ENCODE results near the gene RMP24.

The RMP24 gene

DNA sequence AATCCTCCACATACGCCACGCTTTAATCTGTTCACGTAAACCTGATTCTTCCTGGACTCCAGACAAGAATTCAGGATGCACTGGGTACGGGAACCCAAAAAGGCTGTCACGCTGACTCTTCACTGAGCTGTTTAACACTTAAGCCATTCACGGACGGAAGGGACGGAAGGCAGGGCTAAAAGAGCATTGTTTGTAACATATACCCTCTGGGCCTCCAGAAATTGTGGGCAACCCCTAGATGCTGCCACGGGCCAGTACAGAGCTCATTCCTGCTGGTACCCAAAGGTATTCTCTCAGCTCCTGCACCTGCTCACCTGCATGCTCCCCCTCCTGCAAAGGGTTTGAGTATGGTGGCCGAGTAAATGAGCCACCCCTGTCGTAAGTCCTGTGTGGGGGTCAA lies 45.6 kb upstream of the RMP24 start (continued):
- TF ChIP-seq, protein P1, sequence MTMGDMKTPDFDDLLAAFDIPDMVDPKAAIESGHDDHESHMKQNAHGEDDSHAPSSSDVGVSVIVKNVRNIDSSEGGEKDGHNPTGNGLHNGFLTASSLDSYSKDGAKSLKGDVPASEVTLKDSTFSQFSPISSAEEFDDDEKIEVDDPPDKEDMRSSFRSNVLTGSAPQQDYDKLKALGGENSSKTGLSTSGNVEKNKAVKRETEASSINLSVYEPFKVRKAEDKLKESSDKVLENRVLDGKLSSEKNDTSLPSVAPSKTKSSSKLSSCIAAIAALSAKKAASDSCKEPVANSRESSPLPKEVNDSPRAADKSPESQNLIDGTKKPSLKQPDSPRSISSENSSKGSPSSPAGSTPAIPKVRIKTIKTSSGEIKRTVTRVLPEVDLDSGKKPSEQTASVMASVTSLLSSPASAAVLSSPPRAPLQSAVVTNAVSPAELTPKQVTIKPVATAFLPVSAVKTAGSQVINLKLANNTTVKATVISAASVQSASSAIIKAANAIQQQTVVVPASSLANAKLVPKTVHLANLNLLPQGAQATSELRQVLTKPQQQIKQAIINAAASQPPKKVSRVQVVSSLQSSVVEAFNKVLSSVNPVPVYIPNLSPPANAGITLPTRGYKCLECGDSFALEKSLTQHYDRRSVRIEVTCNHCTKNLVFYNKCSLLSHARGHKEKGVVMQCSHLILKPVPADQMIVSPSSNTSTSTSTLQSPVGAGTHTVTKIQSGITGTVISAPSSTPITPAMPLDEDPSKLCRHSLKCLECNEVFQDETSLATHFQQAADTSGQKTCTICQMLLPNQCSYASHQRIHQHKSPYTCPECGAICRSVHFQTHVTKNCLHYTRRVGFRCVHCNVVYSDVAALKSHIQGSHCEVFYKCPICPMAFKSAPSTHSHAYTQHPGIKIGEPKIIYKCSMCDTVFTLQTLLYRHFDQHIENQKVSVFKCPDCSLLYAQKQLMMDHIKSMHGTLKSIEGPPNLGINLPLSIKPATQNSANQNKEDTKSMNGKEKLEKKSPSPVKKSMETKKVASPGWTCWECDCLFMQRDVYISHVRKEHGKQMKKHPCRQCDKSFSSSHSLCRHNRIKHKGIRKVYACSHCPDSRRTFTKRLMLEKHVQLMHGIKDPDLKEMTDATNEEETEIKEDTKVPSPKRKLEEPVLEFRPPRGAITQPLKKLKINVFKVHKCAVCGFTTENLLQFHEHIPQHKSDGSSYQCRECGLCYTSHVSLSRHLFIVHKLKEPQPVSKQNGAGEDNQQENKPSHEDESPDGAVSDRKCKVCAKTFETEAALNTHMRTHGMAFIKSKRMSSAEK (CRISPR knock-in tag; IDR thresholded peaks at IDR 0.05; ENCODE audit: borderline replicate concordance): no peak
- no peak for TF ChIP-seq NR1H2 (CRISPR knock-in tag; IDR thresholded peaks at IDR 0.05)

DNA sequence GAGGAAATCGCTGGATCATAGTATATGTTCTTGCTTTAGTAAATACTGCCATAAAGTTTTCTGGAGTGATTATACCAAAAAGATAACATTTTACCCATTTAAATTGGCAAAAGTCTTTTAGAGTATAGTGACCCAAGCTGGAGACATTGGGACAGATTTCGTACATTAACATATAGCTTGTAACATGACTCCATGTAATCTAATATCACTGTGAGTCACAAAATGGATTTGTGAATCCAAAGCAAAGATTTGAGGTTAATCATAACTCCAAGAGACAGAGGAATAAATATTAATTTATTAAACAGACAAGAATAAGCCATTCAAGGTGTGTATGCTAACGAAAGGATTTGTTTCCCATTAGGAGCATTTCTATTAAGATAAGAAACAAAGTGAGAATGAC lies 45.0 kb upstream of the RMP24 start:
- Mint-ChIP-seq H3K27ac (no peak overlapping the region), H3K27me3 (ENCODE audit: low read depth) (no peaks in the 10 kb centered on the region), H3K4me3 (no peak overlapping the region), H3K4me1 (peaks cover 26% of the 10 kb centered on the region), H3K36me3 (peaks cover 46% of the 10 kb centered on the region), H3K9me3 (peaks cover 22% of the 10 kb centered on the region)
- TF ChIP-seq, protein P2, sequence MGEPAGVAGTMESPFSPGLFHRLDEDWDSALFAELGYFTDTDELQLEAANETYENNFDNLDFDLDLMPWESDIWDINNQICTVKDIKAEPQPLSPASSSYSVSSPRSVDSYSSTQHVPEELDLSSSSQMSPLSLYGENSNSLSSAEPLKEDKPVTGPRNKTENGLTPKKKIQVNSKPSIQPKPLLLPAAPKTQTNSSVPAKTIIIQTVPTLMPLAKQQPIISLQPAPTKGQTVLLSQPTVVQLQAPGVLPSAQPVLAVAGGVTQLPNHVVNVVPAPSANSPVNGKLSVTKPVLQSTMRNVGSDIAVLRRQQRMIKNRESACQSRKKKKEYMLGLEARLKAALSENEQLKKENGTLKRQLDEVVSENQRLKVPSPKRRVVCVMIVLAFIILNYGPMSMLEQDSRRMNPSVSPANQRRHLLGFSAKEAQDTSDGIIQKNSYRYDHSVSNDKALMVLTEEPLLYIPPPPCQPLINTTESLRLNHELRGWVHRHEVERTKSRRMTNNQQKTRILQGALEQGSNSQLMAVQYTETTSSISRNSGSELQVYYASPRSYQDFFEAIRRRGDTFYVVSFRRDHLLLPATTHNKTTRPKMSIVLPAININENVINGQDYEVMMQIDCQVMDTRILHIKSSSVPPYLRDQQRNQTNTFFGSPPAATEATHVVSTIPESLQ (CRISPR knock-in tag; IDR thresholded peaks at IDR 0.05): no peak
- TF ChIP-seq ZNF512 (CRISPR knock-in tag; IDR thresholded peaks at IDR 0.05; ENCODE audit: borderline replicate concordance): no peak
- TF ChIP-seq CREM (CRISPR knock-in tag; IDR thresholded peaks at IDR 0.05): no peak
- ATAC-seq (no peak), DNase-seq (ENCODE audit: low spot score) (no peak)
- ChIA-PET POLR2A (no interaction called here), CTCF (interaction anchor here (0.9 to 1.3 kb wide), 3 partner anchors 12 to 171 kb away, joined by 3 to 5 read pairs (median 4); no protein-coding TSS in a partner anchor)

DNA sequence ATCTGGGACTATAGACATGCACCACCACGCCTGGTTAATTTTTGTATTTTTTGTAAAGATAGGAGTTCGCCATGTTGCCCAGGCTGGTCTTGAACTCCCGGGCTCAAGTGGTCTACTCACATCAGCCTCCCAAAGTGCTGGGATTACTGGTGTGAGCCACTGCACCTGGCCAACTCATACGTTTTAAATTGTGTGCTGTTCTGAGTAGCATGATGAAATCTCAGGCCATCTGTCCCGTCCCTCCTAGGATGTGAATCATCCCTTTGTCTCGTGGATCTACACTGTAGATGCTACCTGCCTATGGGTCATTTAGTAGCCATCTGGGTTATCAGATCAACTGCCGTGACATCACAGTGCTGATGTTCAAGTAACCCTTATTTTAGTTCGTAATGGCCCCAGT lies 38.5 kb upstream of the RMP24 start:
- Mint-ChIP-seq H3K36me3 (peaks cover 53% of the 10 kb centered on the region), H3K27me3 (ENCODE audit: low read depth) (no peaks in the 10 kb centered on the region), H3K9me3 (peaks cover 16% of the 10 kb centered on the region), H3K27ac (no peak overlapping the region), H3K4me1 (peaks cover 11% of the 10 kb centered on the region), H3K4me3 (no peak overlapping the region)
- POLR2A ChIA-PET: no interaction called here
- CTCF ChIA-PET: no interaction called here
- DNase-seq (ENCODE audit: low spot score) (no peak), ATAC-seq (no peak)
- TF ChIP-seq GABPB1 (CRISPR knock-in tag; IDR thresholded peaks at IDR 0.05) (peak; percentile 88), HMGXB4 (CRISPR knock-in tag; IDR thresholded peaks at IDR 0.05) (no peak), RELA (CRISPR knock-in tag; IDR thresholded peaks at IDR 0.05; ENCODE audit: borderline replicate concordance) (no peak), SMAD3 (CRISPR knock-in tag; IDR thresholded peaks at IDR 0.05; ENCODE audit: borderline replicate concordance) (no peak)

DNA sequence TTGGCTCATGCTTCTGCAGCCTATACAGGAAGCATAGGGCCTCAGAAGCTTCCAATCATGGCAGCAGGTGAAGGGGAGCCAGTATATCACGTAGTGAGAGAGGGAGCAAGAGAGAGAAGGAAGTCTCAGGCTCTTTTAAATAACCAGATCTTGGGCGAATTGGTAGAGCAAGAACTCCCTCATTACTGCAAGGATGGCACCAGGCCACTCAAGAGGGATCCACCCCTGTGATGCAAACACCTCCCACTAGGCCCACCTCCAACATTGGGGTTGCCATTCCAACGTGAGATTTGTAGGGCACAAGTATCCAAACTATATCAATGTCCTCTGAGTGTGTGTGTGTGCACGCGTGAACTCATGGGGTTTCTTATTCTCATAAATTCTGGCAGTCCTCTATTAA lies 37.6 kb upstream of the RMP24 start:
- Mint-ChIP-seq H3K4me3 (no peak overlapping the region), H3K27me3 (ENCODE audit: low read depth) (no peaks in the 10 kb centered on the region), H3K27ac (peak overlapping the region; percentile 33; the same call in 1 of the 2 replicates), H3K36me3 (peaks cover 50% of the 10 kb centered on the region), H3K9me3 (peaks cover 12% of the 10 kb centered on the region), H3K4me1 (peaks cover 20% of the 10 kb centered on the region)
- ATAC-seq: no peak
- CTCF ChIA-PET: no interaction called here
- no peak for DNase-seq (ENCODE audit: low spot score)
- POLR2A ChIA-PET: no interaction called here
- TF ChIP-seq EMX1 (CRISPR knock-in tag; IDR thresholded peaks at IDR 0.05): no peak
- TF ChIP-seq, protein P3, sequence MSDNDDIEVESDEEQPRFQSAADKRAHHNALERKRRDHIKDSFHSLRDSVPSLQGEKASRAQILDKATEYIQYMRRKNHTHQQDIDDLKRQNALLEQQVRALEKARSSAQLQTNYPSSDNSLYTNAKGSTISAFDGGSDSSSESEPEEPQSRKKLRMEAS (CRISPR knock-in tag; IDR thresholded peaks at IDR 0.05): no peak
- no peak for TF ChIP-seq CREM (CRISPR knock-in tag; IDR thresholded peaks at IDR 0.05)
- TF ChIP-seq E2F4 (CRISPR knock-in tag; IDR thresholded peaks at IDR 0.05; ENCODE audit: borderline replicate concordance, low read depth): no peak
- TF ChIP-seq CDX4 (CRISPR knock-in tag; IDR thresholded peaks at IDR 0.05; ENCODE audit: borderline replicate concordance): no peak
- no peak for TF ChIP-seq HMGA2 (CRISPR knock-in tag; IDR thresholded peaks at IDR 0.05)
- TF ChIP-seq, protein P4, sequence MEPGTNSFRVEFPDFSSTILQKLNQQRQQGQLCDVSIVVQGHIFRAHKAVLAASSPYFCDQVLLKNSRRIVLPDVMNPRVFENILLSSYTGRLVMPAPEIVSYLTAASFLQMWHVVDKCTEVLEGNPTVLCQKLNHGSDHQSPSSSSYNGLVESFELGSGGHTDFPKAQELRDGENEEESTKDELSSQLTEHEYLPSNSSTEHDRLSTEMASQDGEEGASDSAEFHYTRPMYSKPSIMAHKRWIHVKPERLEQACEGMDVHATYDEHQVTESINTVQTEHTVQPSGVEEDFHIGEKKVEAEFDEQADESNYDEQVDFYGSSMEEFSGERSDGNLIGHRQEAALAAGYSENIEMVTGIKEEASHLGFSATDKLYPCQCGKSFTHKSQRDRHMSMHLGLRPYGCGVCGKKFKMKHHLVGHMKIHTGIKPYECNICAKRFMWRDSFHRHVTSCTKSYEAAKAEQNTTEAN (CRISPR knock-in tag; IDR thresholded peaks at IDR 0.05): no peak
- no peak for TF ChIP-seq FOXJ3 (CRISPR knock-in tag; IDR thresholded peaks at IDR 0.05; ENCODE audit: borderline replicate concordance)

All from WTC11 (cell line).